HG02973 (cell line): ENCODE results near the gene ALG1.
"Not testable (repeated sequence)": the region's sequence is repeated elsewhere in the genome, so short reads cannot be mapped to it uniquely, and the experiment has no call there.

Source experiments
- ATAC-seq: cut with Tn5 transposase; IDR thresholded peaks from one replicate; pipeline ENCODE4 v1.9.1; 2021; ENCODE audit warnings: moderate library complexity; ENCODE audit not compliant: unreplicated experiment

The ALG1 gene

DNA sequence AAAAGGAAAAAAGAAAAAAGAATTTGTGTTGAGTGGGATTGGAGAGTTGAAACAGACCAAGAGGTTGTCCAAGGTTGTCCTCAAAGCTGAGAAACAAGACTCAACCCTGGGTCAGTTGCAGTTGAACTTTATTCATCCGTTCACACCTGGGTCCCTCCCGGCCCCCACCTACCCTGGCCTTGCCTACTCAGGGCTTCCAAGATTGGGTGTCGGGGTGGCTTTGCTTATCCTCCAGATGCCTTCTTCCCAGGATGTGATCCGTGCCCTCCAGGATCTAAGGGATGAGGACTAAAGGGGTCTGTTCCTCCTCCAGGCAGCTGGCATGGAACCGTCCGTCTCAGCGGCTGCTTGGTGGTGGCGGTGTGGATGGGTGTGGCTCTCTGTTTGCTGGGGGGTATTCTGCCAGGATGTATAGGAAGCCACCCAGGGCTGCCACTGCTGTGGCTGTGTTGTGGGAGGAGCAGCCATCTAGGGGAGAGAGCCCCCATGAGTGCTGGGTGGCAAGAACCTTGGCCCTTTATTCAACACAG lies 27.6 kb upstream of the ALG1 start:
- no peak for ATAC-seq

- not testable (repeated sequence) for ATAC-seq
These were observed 27.1 kb upstream of the ALG1 start for GRCh38 chr16:5044581-5044980.

DNA sequence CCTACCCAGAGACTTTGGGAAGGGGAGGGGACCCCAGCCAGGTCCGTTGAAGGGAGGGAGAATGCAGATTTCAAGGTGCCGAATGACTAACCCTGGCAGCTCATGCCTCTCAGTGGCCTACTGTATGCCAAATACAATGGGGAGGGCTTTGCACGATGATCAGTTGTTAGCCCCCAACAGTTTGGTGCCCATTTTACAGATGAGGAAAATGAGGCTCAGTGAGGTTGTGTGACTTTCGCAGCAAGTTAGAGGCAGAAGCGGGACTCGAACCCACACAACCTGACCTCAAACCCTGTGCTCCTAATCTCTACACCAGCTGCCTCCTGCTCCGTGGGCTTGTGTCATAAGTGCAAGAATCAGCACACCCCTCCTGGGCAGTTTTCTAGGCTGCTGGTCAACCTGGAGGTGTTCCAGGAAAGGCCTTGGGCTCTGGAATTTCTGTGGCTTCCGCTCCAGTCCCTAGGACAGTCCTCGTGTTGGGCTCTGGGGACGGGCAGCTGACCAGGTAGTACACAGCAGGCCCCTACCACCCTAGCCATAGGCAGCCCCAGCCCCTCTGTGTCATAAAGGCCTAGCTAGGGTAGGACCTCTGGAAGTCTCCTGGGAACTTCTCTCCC lies 26.0 kb upstream of the ALG1 start:
- no peak for ATAC-seq

DNA sequence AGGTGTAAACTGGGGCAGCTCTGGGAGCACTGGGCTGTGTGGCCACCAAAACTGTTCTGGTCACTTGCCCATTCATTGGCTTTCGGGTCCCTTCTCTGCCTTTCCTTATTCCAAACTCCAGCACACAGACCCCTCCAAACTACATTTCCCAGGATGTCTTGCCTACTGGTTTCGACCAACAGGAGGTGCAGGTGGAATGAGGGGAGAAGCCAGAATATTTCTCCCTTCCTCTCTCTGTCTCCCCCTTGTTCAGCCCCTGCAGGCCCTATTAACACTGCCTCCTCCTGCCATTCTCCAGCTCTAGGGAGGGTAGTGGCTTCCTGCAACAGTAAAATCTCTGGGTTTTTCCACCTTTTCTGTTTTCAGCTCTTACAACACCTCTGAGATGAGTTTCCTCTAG lies 24.7 kb upstream of the ALG1 start:
- ATAC-seq: no peak

DNA sequence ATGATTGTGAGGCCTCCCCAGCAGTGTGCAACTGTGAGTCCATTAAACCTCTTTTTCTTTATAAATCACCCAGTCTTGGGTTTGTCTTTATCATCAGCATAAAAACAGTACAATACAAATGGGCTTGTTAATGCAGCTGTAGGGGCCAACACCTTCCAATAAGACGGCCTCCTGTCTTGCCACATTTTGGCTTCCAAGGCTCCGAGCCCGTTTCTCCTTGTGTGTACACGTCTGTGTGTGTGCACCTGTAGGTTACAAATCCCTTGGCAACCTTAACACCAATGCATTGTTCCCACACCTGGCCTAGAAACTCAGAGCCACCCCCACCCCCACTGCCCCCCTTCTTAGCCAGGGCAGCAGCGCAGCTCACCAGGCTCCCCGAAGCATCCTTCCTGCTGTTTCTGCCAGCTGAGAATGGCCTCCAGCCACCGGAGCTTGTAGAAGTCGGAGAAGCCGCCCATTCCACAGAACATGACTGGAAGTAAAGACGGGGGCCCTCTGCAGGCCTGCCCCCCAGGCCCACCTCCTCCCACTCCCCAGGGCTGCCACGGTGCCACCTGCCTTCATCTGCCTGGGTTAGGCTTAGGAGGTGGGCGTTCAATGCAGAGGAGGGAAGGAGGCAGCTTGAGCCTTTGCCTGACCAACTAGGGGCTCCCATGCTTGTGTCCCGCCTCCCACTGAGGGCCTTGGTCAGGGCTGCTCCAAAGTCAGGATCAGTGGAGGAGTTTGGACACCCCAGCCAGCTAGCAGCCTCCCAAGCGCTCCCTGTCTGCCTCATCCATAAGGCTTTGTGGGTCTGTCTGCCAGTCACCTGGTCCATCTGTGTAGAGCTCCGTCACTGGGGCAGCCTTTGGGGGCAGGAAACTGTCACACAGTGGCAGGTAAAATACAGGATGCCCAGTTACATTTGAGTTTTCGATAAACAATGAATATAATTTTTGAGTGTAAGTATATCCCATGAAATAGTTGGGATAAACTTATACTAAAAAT lies 16.5 kb upstream of the ALG1 start:
- no peak for ATAC-seq

GRCh38 chr16:5056352-5056751 lies 15.3 kb upstream of the ALG1 start:
- ATAC-seq: no peak

DNA sequence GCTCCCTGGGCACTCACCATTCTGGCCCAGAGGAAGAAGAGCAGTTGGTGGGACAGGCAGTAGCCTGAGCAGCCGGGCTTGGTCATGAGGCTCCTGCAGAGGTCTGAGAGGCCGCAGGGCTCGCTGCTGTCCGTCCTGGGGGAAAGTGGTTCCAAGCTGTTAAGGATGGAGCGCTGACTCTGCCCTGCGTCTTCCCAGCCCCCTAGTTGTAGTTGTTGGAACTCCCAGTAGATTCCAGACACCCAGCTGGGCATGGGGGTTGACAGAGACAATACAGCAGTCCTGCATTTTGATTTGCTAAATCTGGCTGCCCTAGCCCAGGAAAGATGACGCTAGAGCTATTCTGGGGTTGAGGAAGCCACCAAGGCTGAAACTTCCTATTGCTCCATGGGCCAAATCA lies 13.2 kb upstream of the ALG1 start:
- no peak for ATAC-seq

DNA sequence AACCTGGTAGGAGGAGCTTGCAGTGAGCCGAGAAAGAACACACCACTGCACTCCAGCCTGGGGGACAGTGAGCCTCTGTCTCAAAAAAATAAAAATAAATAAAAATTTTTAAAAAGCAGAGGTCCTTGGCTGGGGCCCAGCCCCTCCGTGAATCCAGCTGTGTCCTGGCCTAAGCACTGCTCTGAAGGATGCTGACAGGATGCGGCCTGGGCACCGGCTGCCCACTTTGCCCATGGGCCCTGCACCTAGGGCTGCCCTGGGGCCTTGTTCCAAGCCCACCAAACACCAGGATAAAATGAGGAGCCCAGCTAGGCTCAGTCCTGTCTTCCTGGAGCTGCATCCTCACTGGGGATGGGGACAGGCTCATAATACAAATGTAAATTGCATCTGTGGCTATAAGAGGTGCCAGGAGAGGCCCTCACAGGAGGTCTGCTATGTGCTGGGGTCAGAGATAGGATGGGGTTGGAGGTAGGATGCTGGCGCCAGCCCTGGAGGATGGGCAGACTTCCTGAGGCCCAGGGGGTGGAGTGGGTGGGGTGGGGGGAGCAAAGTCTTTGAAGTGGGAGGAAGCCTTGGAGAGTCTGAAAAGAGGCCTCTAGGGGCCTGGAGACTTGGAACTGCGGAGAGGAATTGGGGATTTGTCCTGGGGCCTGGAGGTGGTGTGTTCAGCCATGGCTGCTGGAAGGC lies 12.1 kb upstream of the ALG1 start:
- ATAC-seq: no peak

- no peak for ATAC-seq
These were observed 11.5 kb upstream of the ALG1 start for GRCh38 chr16:5060073-5060641.

GRCh38 chr16:5062051-5062450 lies 9.6 kb upstream of the ALG1 start:
- ATAC-seq: no peak

- no peak for ATAC-seq
These were observed 8.6 kb upstream of the ALG1 start for GRCh38 chr16:5062790-5063765.

- ATAC-seq: no peak
These were observed 6.7 kb upstream of the ALG1 start for GRCh38 chr16:5064915-5065314.

- no peak for ATAC-seq
These were observed 6.3 kb upstream of the ALG1 start for GRCh38 chr16:5065326-5065725.

GRCh38 chr16:5065813-5066212 lies 5.8 kb upstream of the ALG1 start, which contains the start of gene C16orf89:
C16orf89 (minus strand) TSS chr16:5065956; CDS start chr16:5065908, 48 bp downstream.
- ATAC-seq: no peak

GRCh38 chr16:5066511-5066910 lies 5.1 kb upstream of the ALG1 start:
- ATAC-seq: no peak

- no peak for ATAC-seq
These were observed 2.6 kb upstream of the ALG1 start for GRCh38 chr16:5069048-5069447.

DNA sequence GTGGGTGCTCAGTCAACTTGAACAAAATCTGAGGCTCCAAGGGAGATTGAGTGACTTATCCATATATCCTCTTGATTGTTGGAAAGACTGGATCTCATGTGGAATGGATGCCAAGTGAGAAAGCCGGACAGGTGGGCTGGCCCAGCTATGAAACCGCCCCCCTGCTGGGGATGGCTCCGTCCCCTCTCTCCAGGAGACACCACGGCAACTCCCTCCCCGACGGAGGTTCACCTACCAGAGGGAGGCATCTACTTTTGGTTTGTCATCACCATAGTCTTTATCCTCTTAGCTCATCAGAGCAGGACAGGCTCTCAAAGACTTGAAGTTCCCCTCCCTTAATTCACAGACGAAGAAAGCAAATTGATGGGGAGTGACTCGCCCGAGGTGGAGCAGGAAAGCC lies 1.8 kb upstream of the ALG1 start:
- no peak for ATAC-seq

DNA sequence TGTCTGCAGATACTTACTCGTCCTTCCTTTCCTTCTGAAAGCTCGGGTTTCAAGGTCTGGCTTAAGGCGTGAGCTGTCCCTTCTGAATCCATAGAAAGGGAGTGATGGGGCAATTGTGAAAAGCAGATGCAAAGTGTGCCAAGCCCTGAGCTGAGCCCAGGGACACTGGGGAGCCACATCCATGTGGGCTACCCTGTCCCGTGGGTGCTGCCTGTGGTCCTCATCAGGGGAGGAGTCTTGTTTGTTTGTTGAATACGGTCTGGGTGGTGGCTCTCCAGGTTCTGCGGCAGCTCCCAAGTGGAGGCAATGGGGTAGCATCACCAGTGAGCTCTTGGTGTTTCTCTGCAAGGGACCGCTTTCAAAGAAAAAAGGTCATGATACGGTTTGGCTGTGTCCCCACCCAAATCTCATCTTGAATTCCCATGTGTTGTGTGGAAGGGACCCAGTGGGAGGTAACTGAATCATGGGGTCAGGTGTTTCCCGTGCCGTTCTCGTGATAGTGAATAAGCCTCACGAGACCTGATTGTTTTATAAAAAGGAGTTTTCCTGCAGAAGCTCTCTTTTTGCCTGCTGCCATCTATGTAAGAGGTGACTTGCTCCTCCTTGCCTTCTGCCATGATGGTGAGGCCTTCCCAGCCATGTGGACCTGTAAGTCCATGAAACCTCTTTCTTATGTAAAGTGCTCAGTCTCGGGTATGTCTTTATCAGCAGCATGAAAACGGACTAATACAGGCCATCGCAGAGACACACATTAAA lies 1.0 kb upstream of the ALG1 start:
- ATAC-seq: no peak

DNA sequence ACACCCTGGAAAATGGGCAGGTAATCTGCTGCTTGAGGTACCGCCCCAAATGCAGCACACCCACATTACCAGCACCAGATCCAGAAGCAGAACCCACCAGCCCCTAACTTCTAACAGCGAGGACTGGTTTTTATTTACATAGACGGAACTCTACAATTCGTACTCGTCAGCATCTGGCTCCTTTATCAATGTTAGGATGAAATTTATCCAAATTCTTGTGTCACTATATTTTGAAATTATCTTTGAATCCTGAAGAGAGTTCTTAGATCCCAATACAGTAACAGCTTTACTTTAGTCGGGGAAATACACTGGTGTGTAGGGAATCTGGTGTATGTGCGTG lies 332 bp upstream of the ALG1 start:
- no peak for ATAC-seq
